Stomach (tissue), 9 donors: Measurements from ENCODE around the gene CENPP. TPM values are rescaled to one million over a fixed set of nuclear protein-coding genes. Genes with fewer than 3 reads are reported as not detected.

ENCODE experiments used
- DNase-seq, 2 donors: peaks; one replicate each; pipeline versions ENCODE4 v3.0.0 to v3.0.0-alpha.2; 2013 to 2019
- H3K27ac ChIP-seq, 5 donors: fragments of 200-600 bp in 4 of 5; sonication (generic) in 4 of 5; one replicate each; pipeline ENCODE4 v1.5.1; 2013 to 2019; ENCODE audit warnings: mild to moderate bottlenecking in 1 of 5, moderate library complexity in 1 of 5
- H3K27me3 ChIP-seq, 3 donors: fragments of 200-600 bp; sonication (generic); one replicate each; pipeline ENCODE4 v1.5.1; 2017 to 2019; ENCODE audit warnings: mixed run types in 1 of 3
- H3K36me3 ChIP-seq, 4 donors: fragments of 200-600 bp; sonication (generic); 1 replicate in 3 of 4; 2 replicates in 1 of 4; pipeline ENCODE4 v1.5.1; 2016 to 2019
- H3K4me1 ChIP-seq, 4 donors: fragments of 200-600 bp; sonication (generic); one replicate each; pipeline ENCODE4 v1.5.1; 2016 to 2019
- H3K4me3 ChIP-seq, 4 donors: fragments of 200-600 bp; sonication (generic) in 3 of 4; one replicate each; pipeline ENCODE4 v1.5.1; 2016 to 2019; ENCODE audit warnings: mild to moderate bottlenecking in 1 of 4
- H3K9me3 ChIP-seq, 4 donors: fragments of 200-600 bp; sonication (generic); one replicate each; pipeline ENCODE4 v1.5.1; 2016 to 2019
- CTCF ChIP-seq, 7 experiments: fragments of 450-650 bp in 4 of 7; fragments of 200-600 bp in 3 of 7; sonication (generic) in 3 of 7; IDR thresholded peaks; one replicate each; pipeline ENCODE4 v1.5.1; 2016 to 2019; ENCODE audit warnings: antibody characterized with exemption in 7 of 7, control low read depth in 2 of 7, mild to moderate bottlenecking in 1 of 7
- EP300 ChIP-seq: sonication (generic); formaldehyde crosslinking; IDR thresholded peaks from one replicate; pipeline ENCODE4 v1.6.1; 2017; ENCODE audit warnings: antibody characterized with exemption
- POLR2A ChIP-seq, 4 donors: fragments of 450-650 bp; IDR thresholded peaks; one replicate each; pipeline ENCODE4 v1.6.1; 2016; ENCODE audit warnings: antibody characterized with exemption in 4 of 4, control low read depth in 2 of 4, mild to moderate bottlenecking in 1 of 4, moderate library complexity in 1 of 4
- POLR2AphosphoS5 ChIP-seq, 3 donors: sonication (generic); formaldehyde crosslinking; IDR thresholded peaks; one replicate each; pipeline ENCODE4 v1.6.1; 2016; ENCODE audit warnings: antibody characterized with exemption in 3 of 3
- WGBS, 5 donors: extraction: QIAGEN DNeasy Blood & Tissue Kit in 3 of 5; methylation state at CpG; one replicate each; pipeline versions ENCODE4 v1.1.5 to v1.1.7; 2013 to 2018; 5-methylcytosine and 5-hydroxymethylcytosine counted together
- intact Hi-C: fragments of 100-400 bp; cut with DNase I; formaldehyde crosslinking; loops from one replicate; pipeline ENCODE4 v1.15.1; 2023; ENCODE audit warnings: low total_unique reads
- polyA plus RNA-seq, 3 donors: library from polyadenylated mRNA; stranded (reverse); fragments of 200-250 nt; gene quantifications; one replicate each; pipeline ENCODE4 v1.2.3, GENCODE V29; 2013
- total RNA-seq, 5 donors: library from RNA; depleted of rRNA; stranded (reverse); fragments of >200 nt; gene quantifications; one replicate each; pipeline versions ENCODE4 v1.1.0 to v1.2.3, GENCODE V29; 2014 to 2016
- donor health status: healthy with polysubstance abuse.
- donor health status: Bipolar disorder and iron deficiency.
- donor health status: healthy.

Gene CENPP
- total and polyA plus RNA-seq, 8 donors = 1.3 to 37.9 (median 3.2) TPM

DNA sequence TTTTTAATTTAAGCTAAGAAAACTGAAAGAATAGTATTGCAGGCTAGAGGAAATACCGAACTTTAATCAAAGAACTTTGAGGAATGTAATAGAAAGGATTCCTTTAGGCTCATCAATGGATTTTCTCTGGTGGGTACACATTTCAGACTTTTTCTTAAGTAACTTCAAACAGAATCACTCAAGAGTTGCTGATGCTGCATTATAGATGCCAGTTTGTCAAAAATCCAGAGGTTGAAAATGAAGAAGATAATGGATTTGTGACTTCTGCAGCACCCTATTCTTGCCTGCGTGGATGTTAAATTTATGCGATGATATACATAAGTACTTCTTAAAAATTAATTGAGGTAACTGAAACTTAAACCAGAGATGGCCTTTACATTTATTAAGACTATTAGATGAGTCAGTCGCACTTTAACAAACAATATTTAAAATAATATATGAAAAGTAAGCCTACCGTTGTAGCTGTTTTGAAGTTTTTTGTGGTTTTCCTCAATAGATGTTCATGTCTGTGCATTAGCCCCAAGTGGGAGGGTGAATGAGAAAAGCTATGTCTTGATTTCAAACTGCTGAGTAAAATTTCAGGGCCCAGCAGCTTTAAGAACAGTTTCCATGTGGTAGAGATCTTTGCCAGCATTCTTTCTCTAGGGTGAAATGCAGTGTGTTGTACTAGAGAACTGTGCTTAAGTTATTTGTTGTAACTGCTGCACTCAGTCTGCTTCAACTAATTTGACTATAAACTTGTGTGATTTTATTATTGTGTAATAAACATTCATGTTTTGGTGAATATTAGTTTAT, 78.5 kb downstream of the CENPP start, which contains the start of gene OGN:
Gene OGN (minus strand): TSS at position 537 of the 795 bp plus-strand sequence. CDS start 1,171 bp downstream, outside the sequence.
- Histone ChIP-seq H3K36me3 (no peaks in the 10 kb centered on the region), H3K27me3 (no peaks in the 10 kb centered on the region), H3K9me3 (no peaks in the 10 kb centered on the region), H3K27ac (peak within 1 kb of the TSS in 1 of 5 donors; percentile 1), H3K4me3 (peak within 1 kb of the TSS in 2 of 4 donors; percentile 2 to 18), H3K4me1 (peaks cover 0 to 15% (median 7%) of the 10 kb centered on the region in 4 donors)
- WGBS, 5 donors = 67 to 87% (median 74%) methylated on average over 5 of the region's 5 CpGs
- TF ChIP-seq CTCF (IDR thresholded peaks at IDR 0.05) (no peak), POLR2AphosphoS5 (IDR thresholded peaks at IDR 0.05) (no peak), POLR2A (IDR thresholded peaks at IDR 0.05) (no peak), EP300 (no peak)
- peak in 1 of 2 donors; percentile 80 for DNase-seq
- intact Hi-C loops = no loop called here

- no peaks in the 10 kb centered on the region for H3K9me3 ChIP-seq
- peak overlapping the region in 1 of 5 donors; percentile 30 for H3K27ac ChIP-seq
- TF ChIP-seq POLR2A (IDR thresholded peaks at IDR 0.05) = no peak
- TF ChIP-seq CTCF (IDR thresholded peaks at IDR 0.05) = no peak
- no peak for TF ChIP-seq EP300
- TF ChIP-seq POLR2AphosphoS5 (IDR thresholded peaks at IDR 0.05) = no peak
- peaks cover 0 to 15% (median 7%) of the 10 kb centered on the region in 4 donors for H3K4me1 ChIP-seq
- DNase-seq = no peak
- no peaks in the 10 kb centered on the region for H3K36me3 ChIP-seq
- H3K27me3 ChIP-seq = no peaks in the 10 kb centered on the region
- H3K4me3 ChIP-seq = no peak overlapping the region
- WGBS, 5 donors = 74 to 89% (median 86%) methylated on average over 4 of the region's 4 CpGs
- intact Hi-C loops = no loop called here
These were observed 80.1 kb downstream of the CENPP start for GRCh38 chr9:92405818-92406217.

- no peaks in the 10 kb centered on the region for H3K9me3 ChIP-seq
- WGBS, 5 donors = 35 to 58% (median 39%) methylated on average over 3 of the region's 3 CpGs
- peak overlapping the region in 3 of 5 donors; percentile 30 to 40 (median 33) for H3K27ac ChIP-seq
- intact Hi-C loops = no loop called here
- peak in 1 of 2 donors; percentile 62 for DNase-seq
- H3K27me3 ChIP-seq = no peaks in the 10 kb centered on the region
- TF ChIP-seq EP300 = no peak
- TF ChIP-seq POLR2A (IDR thresholded peaks at IDR 0.05) = no peak
- TF ChIP-seq CTCF (IDR thresholded peaks at IDR 0.05) = no peak
- TF ChIP-seq POLR2AphosphoS5 (IDR thresholded peaks at IDR 0.05) = no peak
- peak overlapping the region in 1 of 4 donors; percentile 8 for H3K4me3 ChIP-seq
- no peaks in the 10 kb centered on the region for H3K36me3 ChIP-seq
- peaks cover 0 to 15% (median 7%) of the 10 kb centered on the region in 4 donors for H3K4me1 ChIP-seq
These were observed 80.7 kb downstream of the CENPP start for GRCh38 chr9:92406477-92406876.

DNA sequence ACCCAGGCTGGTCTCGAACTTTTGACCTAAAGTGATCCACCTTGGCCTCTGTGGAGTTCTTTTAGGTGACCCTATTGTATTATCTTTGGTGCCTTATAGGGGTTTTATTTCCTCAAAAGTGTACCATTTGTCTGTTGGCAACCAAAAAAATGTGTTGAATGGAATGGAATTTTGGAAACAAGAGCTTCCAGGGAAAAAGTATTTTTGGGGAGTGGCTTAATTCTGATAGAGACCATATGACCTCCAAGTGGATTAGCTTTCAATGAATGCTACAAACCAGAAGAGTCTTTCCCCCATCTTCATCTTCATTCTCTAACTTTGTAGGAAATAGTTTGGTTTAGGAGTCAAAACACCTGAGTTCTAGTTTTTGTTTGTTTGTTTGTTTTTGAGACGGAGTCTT, 82.1 kb downstream of the CENPP start:
- intact Hi-C loops = no loop called here

More for the DNA sequence above, 82.1 kb downstream of the CENPP start:
- Histone ChIP-seq H3K27ac (no peak overlapping the region), H3K27me3 (no peaks in the 10 kb centered on the region), H3K36me3 (no peaks in the 10 kb centered on the region), H3K9me3 (no peaks in the 10 kb centered on the region), H3K4me1 (peaks cover 0 to 15% (median 7%) of the 10 kb centered on the region in 4 donors), H3K4me3 (no peak overlapping the region)
- 90 to 99% (median 96%) methylated on average over 2 of the region's 2 CpGs for WGBS, 5 donors
- no peak for DNase-seq
- TF ChIP-seq CTCF (IDR thresholded peaks at IDR 0.05) (no peak), POLR2AphosphoS5 (IDR thresholded peaks at IDR 0.05) (no peak), POLR2A (IDR thresholded peaks at IDR 0.05) (no peak)
